ENCODE data around the gene SCN4B.

SCN4B gene

DNA sequence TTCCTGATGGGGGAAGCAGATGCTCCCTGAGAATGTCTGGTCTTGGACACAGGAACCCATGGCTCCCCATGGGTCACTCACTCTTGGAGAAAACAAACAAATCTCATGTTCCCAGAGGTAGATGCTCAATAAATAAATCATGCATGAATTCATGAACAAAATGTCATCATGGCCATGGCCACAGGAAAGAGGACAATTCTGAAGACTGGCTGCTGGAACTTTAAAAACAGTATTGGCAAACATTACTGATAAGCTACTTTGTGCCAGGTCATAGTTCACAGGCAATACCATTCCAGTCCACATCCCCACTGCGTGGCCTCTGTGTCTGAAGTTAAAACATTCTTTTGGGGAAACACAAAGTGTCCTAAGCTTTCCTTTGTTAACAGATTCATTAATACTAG is 56.7 kb downstream of the SCN4B start:
- no peak for DNase-seq

DNA sequence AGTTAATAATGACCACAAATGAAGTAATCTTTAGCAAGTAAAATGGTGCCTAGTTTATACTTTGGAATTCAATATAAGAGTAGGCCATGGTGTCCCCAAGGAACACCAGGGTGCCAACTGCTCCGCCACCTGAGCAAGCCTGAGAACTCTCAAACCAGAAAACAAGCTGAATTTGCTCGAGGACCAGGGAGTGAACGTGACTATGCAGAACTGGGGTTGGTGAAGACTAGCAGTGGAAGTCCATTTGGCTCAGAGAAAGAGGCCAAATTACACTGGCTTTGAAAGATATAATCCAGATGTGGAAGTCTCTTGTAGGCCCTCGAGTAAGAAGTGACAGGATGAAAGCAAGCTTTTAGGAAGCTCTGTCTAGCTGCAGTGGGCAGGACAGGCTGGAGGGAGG is 57.1 kb downstream of the SCN4B start:
- DNase-seq, result no peak

DNA sequence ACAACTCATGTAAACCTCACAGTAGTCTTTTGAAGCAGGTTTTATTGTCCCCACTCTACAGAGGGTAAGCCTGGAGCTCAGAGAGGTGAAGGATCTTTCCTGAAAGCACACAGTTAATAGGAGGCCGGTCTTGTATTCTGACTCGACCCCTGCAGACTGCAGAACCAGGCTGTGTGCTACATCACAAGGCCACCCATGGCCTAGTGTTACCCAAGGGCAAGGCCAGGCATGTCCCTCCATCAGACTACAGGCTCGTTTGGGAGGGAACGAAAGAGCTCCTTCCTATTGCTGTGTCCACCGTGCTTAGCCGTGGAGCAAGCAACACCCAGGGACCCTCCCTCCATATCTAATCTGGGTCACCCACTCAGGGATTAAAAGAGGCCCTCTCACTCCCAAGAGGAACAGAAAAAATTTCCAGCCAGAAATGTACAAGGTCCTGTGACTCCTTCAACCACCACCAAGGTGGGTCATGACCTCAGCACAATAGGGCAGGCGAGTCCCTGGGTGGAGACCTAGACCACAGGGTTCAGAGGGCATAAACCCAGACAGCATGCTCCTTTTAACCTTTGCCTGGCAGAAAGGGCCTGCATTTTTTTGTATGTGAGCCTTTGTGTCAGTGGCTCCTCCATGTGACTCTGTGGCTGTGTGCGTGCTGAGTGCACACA is 59.6 kb downstream of the SCN4B start:
- no peak for DNase-seq

DNA sequence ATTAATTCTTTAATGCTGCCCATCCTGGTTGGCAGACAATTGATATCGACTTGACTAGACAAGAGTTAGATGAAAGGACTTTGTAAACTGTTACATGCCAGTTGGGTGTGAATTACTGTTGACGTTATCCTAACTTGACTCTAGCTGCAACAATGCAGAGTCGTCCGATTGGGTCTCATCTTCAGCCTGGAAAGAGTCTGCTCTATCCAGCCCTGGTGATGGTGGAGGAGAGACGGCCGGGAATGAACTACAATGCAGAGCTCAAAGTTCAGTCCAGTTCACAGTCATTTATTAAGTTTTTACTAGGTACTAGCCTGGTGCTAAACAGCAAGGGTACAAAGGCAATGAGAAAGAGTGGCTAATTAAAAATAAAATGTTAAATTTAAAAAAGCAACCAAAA is 60.9 kb downstream of the SCN4B start:
- DNase-seq, result no peak

DNA sequence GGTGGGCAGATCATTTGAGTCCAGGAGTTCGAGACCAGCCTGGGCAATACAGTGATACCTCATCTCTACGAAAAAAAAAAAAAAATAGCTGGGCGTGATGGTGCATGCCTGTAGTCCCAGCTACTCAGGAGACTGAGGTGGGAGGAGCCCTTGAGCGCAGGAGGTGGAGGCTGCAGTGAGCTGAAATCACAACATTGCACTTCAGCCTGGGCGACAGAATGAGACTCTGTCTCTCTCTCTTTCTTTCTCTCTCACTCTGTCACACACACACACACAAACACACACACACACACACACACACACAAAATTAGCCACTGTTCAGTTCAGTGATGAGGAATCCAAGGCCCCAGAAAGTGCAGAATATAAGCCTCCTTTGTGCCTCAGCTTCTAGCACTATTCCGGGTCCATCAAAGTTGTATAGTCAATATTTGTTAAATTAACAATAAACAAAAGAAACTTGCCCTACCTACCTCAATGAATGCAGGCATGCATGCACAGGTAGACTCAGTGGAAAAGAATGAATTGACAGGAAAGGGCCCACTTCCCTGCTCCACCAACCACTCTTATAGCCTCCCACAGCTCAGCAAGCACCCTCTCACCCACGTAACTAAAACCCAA is 62.0 kb downstream of the SCN4B start:
- no peak for DNase-seq

DNA sequence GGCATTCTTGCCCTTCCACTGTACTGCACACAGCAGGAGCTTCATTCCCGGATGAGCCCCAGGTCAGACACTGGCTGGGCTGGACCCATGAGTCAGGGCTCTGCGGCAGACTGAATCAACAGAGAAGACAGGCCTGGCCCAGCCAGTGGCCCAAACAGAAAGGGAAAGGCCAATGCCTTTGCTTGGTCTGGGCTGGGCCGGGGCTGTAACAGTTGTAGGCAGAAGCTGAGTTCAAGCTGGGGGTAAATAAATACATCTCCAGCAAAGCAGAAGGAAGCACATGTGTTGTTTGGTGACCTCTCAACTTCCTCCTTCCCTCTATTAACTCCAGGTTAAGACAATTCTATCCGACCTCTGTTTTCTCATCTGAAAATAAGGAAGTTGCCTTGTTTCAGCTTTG is 64.1 kb downstream of the SCN4B start:
- DNase-seq, result no peak

DNA sequence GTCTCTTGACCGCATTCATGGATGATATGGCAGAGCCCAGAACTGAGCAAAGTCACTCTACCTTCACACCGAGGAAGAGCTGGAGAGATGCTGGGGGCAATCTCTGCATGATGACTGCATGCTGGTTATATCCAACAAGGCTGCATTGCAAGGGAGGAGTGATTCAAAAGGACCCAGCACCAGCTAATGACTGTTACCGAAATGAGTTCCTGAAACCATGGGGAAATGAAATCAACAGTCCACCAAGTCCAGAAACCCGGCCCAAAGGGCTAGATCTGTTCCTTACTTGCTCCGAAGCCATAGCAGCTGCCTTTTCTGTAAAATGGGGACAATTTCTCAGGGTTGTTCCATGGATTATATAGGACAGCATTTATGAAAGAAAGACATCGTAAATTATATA is 64.7 kb downstream of the SCN4B start:
- no peak for DNase-seq

DNA sequence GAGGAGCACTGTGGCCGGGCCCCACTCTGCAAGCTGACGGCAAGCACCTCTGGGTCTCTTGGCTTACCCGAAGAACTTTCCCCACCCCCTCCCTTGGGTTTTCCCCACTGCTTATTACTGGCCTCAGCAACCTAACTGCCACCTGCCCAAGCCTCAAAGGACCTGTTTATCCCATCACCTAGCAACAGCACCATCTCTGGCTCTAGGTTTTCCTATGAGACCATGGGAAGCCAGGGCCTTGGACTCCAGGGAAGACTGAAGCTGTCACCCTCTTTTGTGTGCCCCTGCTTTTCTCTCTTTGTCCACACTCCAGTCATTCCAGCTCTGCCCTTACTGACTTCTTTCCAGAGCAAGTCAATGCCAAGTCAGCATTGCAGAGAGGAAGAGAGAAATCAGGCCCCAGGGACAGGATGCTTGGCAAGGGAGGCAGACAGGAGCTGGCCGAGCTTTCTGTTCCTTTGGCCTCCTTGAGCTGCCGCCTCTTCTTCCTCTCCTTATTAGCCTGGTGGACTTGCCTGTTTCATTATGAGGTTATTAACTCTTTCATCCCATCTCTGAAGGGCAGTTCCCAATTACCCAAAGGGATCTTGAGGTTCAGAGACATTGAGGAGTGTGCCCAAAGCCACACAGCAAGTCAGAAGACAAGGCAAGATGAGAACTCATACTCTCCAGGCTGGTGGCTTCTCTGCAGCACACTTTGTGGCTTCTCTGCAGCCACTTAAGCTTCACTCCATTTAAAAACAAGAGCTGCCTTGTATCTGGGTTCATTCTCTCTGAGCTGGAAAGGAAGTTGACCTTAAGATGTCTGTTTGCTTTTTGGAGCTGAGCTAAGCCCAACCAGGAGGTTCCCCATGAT is 65.5 kb downstream of the SCN4B start, which contains the start of gene SMIM35:
Gene SMIM35, minus strand, starts transcription at position 51 of the 856 bp plus-strand sequence. CDS start 206 bp downstream, outside the sequence.
- no peak for DNase-seq

DNA sequence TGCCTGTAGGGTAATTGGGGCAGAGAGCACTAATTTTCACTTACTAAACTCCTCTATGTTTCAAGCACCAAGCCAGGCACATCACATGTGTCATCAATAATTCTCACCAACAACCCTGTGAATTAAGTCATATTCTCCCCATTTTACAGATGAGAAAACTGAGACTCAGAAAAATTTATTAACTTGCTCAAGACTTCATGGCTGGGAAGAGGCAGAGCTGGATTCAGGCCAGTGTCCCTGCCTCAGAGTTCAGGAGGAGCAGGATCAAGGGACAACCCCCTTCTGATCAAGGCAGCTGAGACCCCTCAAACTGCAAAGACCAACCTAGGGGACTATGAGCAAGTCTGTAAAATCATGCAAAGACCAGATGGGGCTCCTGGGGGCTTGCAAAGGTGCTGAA is 68.0 kb downstream of the SCN4B start:
- DNase-seq, result no peak

DNA sequence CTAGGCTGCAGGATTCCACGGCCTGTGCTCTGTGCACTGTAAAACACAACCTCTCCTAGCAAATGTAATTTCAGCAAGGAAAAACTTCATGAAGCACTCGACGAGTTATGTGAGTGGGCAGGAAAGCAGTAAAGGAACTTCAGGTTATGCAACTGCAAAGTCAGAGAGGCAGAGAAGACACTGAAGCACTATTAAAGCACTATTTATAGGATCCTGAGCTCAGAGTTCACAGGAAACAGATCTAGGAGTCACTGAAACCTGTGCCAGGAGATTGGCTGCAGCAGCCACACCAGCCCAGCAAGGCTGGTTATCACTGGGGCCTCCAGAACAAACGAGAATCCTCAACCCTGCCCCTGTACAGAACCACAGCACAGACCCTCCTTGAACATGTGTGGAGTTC is 68.4 kb downstream of the SCN4B start:
- no peak for DNase-seq
